ENCODE data around the gene CDK8.

The CDK8 gene

GRCh38 chr13:26228096-26228495 is 25.8 kb upstream of the CDK8 start:
- Histone ChIP-seq H3K4me3 (ENCODE audit: low read depth, low read length, poor library complexity, severe bottlenecking) (no peak overlapping the region), H3K4me1 (ENCODE audit: insufficient read depth, low read length, severe bottlenecking) (peaks cover under 1% of the 10 kb centered on the region), H4K20me1 (ENCODE audit: insufficient read depth, low read length) (no peaks in the 10 kb centered on the region), H3F3A (ENCODE audit: insufficient read depth, low read length) (no peaks in the 10 kb centered on the region), H3K27ac (ENCODE audit: low read depth, low read length, poor library complexity, severe bottlenecking) (no peak overlapping the region), H3K36me3 (ENCODE audit: insufficient read depth, low read length) (no peaks in the 10 kb centered on the region), H3K4me2 (ENCODE audit: low read length) (no peak overlapping the region), H3K79me2 (ENCODE audit: insufficient read depth, low read length) (no peaks in the 10 kb centered on the region), H3K9me3 (ENCODE audit: low read length) (no peaks in the 10 kb centered on the region), H2AFZ (ENCODE audit: low read length) (no peak overlapping the region), H3K27me3 (ENCODE audit: insufficient read depth, low read length) (no peaks in the 10 kb centered on the region), H3K9ac (ENCODE audit: low read length) (no peak overlapping the region), H3K9me2 (ENCODE audit: low read depth, low read length) (no peaks in the 10 kb centered on the region)
- TF ChIP-seq, protein P1, sequence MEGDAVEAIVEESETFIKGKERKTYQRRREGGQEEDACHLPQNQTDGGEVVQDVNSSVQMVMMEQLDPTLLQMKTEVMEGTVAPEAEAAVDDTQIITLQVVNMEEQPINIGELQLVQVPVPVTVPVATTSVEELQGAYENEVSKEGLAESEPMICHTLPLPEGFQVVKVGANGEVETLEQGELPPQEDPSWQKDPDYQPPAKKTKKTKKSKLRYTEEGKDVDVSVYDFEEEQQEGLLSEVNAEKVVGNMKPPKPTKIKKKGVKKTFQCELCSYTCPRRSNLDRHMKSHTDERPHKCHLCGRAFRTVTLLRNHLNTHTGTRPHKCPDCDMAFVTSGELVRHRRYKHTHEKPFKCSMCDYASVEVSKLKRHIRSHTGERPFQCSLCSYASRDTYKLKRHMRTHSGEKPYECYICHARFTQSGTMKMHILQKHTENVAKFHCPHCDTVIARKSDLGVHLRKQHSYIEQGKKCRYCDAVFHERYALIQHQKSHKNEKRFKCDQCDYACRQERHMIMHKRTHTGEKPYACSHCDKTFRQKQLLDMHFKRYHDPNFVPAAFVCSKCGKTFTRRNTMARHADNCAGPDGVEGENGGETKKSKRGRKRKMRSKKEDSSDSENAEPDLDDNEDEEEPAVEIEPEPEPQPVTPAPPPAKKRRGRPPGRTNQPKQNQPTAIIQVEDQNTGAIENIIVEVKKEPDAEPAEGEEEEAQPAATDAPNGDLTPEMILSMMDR (IDR thresholded peaks at IDR 0.05; ENCODE audit: low read length) = no peak
- TF ChIP-seq EZH2 (IDR thresholded peaks at IDR 0.05; ENCODE audit: borderline replicate concordance, low read length) = no peak

GRCh38 chr13:26229080-26229615 is 24.8 kb upstream of the CDK8 start:
- Histone ChIP-seq H3K27ac (ENCODE audit: low read depth, low read length, poor library complexity, severe bottlenecking) (no peak overlapping the region), H2AFZ (ENCODE audit: low read length) (no peak overlapping the region), H3K9me2 (ENCODE audit: low read depth, low read length) (no peaks in the 10 kb centered on the region), H3K9ac (ENCODE audit: low read length) (no peak overlapping the region), H3K4me2 (ENCODE audit: low read length) (no peak overlapping the region), H3K79me2 (ENCODE audit: insufficient read depth, low read length) (no peaks in the 10 kb centered on the region), H3K36me3 (ENCODE audit: insufficient read depth, low read length) (no peaks in the 10 kb centered on the region), H3K27me3 (ENCODE audit: insufficient read depth, low read length) (no peaks in the 10 kb centered on the region), H3K4me1 (ENCODE audit: insufficient read depth, low read length, severe bottlenecking) (no peaks in the 10 kb centered on the region), H3K9me3 (ENCODE audit: low read length) (no peaks in the 10 kb centered on the region), H3F3A (ENCODE audit: insufficient read depth, low read length) (no peaks in the 10 kb centered on the region), H4K20me1 (ENCODE audit: insufficient read depth, low read length) (no peaks in the 10 kb centered on the region), H3K4me3 (ENCODE audit: low read depth, low read length, poor library complexity, severe bottlenecking) (no peak overlapping the region)
- TF ChIP-seq EZH2 (IDR thresholded peaks at IDR 0.05; ENCODE audit: borderline replicate concordance, low read length) = no peak
- TF ChIP-seq, protein P1 (IDR thresholded peaks at IDR 0.05; ENCODE audit: low read length) = no peak

- no peaks in the 10 kb centered on the region for H3K9me2 ChIP-seq (ENCODE audit: low read depth, low read length)
- H3K4me1 ChIP-seq (ENCODE audit: insufficient read depth, low read length, severe bottlenecking) = no peaks in the 10 kb centered on the region
- no peak overlapping the region for H3K4me2 ChIP-seq (ENCODE audit: low read length)
- no peaks in the 10 kb centered on the region for H3K36me3 ChIP-seq (ENCODE audit: insufficient read depth, low read length)
- H3K9me3 ChIP-seq (ENCODE audit: low read length) = no peaks in the 10 kb centered on the region
- no peak for TF ChIP-seq EZH2 (IDR thresholded peaks at IDR 0.05; ENCODE audit: borderline replicate concordance, low read length)
- TF ChIP-seq, protein P1 (IDR thresholded peaks at IDR 0.05; ENCODE audit: low read length) = no peak
- no peak overlapping the region for H2AFZ ChIP-seq (ENCODE audit: low read length)
- no peaks in the 10 kb centered on the region for H3K79me2 ChIP-seq (ENCODE audit: insufficient read depth, low read length)
- H3K27me3 ChIP-seq (ENCODE audit: insufficient read depth, low read length) = no peaks in the 10 kb centered on the region
- H4K20me1 ChIP-seq (ENCODE audit: insufficient read depth, low read length) = no peaks in the 10 kb centered on the region
- H3F3A ChIP-seq (ENCODE audit: insufficient read depth, low read length) = no peaks in the 10 kb centered on the region
- H3K9ac ChIP-seq (ENCODE audit: low read length) = no peak overlapping the region
- H3K27ac ChIP-seq (ENCODE audit: low read depth, low read length, poor library complexity, severe bottlenecking) = no peak overlapping the region
- no peak overlapping the region for H3K4me3 ChIP-seq (ENCODE audit: low read depth, low read length, poor library complexity, severe bottlenecking)
Observed at GRCh38 chr13:26230703-26231102, 23.2 kb upstream of the CDK8 start.
